ENCODE results near the gene TMPRSS13. TPM values are rescaled to one million over a fixed set of nuclear protein-coding genes. Genes with fewer than 3 reads are reported as not detected.

The TMPRSS13 gene
- total RNA-seq, 1 donor from 2014 or later, result not detected

DNA sequence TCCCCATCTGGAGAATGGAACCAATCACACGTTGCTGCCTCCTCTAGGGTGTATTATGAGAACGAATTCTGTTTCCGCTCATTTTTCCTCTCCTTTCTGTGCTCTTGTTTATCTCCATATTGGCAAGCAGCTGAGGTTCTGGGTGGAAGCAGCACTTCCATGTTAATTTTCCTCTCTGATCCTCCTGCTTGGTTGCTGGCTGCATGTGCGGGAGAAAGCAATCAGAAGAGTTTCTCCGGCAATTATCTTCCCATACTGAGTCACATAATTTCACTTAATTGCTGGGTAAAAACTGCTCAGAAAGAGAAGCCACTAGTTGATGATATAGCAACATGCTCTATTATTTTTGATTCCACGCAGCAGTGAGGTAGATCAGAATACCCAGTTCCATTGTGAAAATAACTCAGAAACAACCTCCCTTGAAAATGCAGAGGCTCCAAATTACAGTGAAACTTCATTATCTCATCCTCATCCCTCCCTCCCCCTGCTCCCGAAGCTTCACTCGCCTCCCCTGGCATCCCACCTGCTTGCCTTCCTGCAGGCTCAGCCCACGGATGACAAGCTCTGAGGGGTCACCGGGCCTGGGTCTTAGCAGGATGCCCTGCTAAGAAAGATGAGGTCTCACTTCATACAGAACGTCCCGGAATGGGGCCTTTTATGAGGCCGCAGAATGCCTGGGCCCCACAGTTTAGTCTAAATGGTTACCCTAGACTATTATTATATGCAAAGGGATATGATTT, 73.1 kb downstream of the TMPRSS13 start:
- peaks cover 6% of the 10 kb centered on the region for H3K4me1 Mint-ChIP-seq (ENCODE audit: low read depth)
- no peak for TF ChIP-seq CTCF (IDR thresholded peaks at IDR 0.05)
- H3K9me3 Mint-ChIP-seq (ENCODE audit: low read depth), result peaks cover 14% of the 10 kb centered on the region
- H3K4me3 Mint-ChIP-seq (ENCODE audit: unreplicated experiment), result no peak overlapping the region
- DNase-seq (ENCODE audit: low spot score), result peak; percentile 40
- H3K36me3 Mint-ChIP-seq (ENCODE audit: low read depth), result peaks cover 3% of the 10 kb centered on the region
- no peaks in the 10 kb centered on the region for H3K27me3 Mint-ChIP-seq (ENCODE audit: low read depth)
- no peak overlapping the region for H3K27ac Mint-ChIP-seq (ENCODE audit: unreplicated experiment)

GRCh38 chr11:117855186-117855845, 73.9 kb downstream of the TMPRSS13 start:
- H3K27me3 Mint-ChIP-seq (ENCODE audit: low read depth), result no peaks in the 10 kb centered on the region
- peaks cover 14% of the 10 kb centered on the region for H3K9me3 Mint-ChIP-seq (ENCODE audit: low read depth)
- no peak overlapping the region for H3K4me3 Mint-ChIP-seq (ENCODE audit: unreplicated experiment)
- TF ChIP-seq CTCF (IDR thresholded peaks at IDR 0.05), result no peak
- H3K4me1 Mint-ChIP-seq (ENCODE audit: low read depth), result peaks cover 6% of the 10 kb centered on the region
- H3K27ac Mint-ChIP-seq (ENCODE audit: unreplicated experiment), result no peak overlapping the region
- H3K36me3 Mint-ChIP-seq (ENCODE audit: low read depth), result peaks cover 3% of the 10 kb centered on the region
- DNase-seq (ENCODE audit: low spot score), result peak; percentile 37

DNA sequence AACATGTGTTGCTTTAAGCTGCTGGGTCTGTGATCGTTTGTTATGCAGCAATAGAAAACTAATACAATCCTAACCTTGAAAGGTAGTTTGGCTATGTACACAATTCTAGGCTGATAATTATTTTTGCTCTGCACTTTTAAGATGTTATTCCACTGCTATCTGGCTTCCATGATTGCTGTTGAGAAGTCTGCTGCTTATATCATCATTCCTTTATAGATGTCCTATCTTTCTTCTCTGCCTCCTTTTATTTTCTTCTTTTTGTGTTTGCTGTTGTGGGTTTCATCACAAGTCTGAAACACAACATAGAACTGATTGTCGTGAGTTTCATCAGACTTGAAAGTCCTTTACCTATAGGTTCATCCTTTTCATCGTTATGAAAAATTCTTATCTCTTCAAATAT, 76.9 kb downstream of the TMPRSS13 start:
- Mint-ChIP-seq H3K4me1 (ENCODE audit: low read depth) (peaks cover 6% of the 10 kb centered on the region), H3K27ac (ENCODE audit: unreplicated experiment) (no peak overlapping the region), H3K36me3 (ENCODE audit: low read depth) (peaks cover 3% of the 10 kb centered on the region), H3K27me3 (ENCODE audit: low read depth) (no peaks in the 10 kb centered on the region), H3K9me3 (ENCODE audit: low read depth) (peaks cover 14% of the 10 kb centered on the region), H3K4me3 (ENCODE audit: unreplicated experiment) (no peak overlapping the region)
- no peak for TF ChIP-seq CTCF (IDR thresholded peaks at IDR 0.05)
- DNase-seq (ENCODE audit: low spot score), result no peak

DNA sequence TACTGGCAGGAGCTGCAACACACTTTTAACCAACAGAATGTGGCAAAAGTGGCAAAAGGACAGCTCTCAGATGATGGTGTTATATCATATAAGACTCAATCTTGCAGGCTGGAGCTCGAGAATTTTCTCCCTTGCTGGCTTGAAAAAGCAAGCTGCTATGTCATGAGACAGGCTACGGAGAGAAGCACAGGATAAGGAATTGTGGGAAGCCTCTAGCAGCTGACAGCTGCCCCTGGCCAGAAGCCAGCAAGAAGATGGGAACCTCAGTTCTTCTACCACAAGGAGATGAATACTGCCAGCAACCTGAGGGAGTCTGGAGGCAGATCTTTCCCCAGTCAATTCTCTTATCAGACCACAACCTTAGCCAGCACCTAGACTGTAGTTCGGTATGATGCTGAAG, 77.3 kb downstream of the TMPRSS13 start:
- Mint-ChIP-seq H3K4me1 (ENCODE audit: low read depth) (peaks cover 6% of the 10 kb centered on the region), H3K27ac (ENCODE audit: unreplicated experiment) (no peak overlapping the region), H3K4me3 (ENCODE audit: unreplicated experiment) (no peak overlapping the region), H3K27me3 (ENCODE audit: low read depth) (no peaks in the 10 kb centered on the region), H3K9me3 (ENCODE audit: low read depth) (peaks cover 14% of the 10 kb centered on the region), H3K36me3 (ENCODE audit: low read depth) (peaks cover 3% of the 10 kb centered on the region)
- DNase-seq (ENCODE audit: low spot score), result no peak
- no peak for TF ChIP-seq CTCF (IDR thresholded peaks at IDR 0.05)

- Mint-ChIP-seq H3K4me3 (ENCODE audit: unreplicated experiment) (no peak overlapping the region), H3K9me3 (ENCODE audit: low read depth) (peaks cover 14% of the 10 kb centered on the region), H3K27ac (ENCODE audit: unreplicated experiment) (no peak overlapping the region), H3K4me1 (ENCODE audit: low read depth) (peaks cover 6% of the 10 kb centered on the region), H3K27me3 (ENCODE audit: low read depth) (no peaks in the 10 kb centered on the region), H3K36me3 (ENCODE audit: low read depth) (peaks cover 3% of the 10 kb centered on the region)
- no peak for TF ChIP-seq CTCF (IDR thresholded peaks at IDR 0.05)
- DNase-seq (ENCODE audit: low spot score), result no peak
Measured at GRCh38 chr11:117851106-117851505, 78.1 kb downstream of the TMPRSS13 start.

Other genes starting within 250 kb of the TMPRSS13 start
- not detected in 3 replicates for gene DSCAML1, start 132.2 kb downstream of the TMPRSS13 start, total RNA-seq
- not detected in 3 replicates for gene FXYD2, start 104.7 kb downstream of the TMPRSS13 start, total RNA-seq
- 0.53 to 3.0 TPM (median 2.8 TPM) in 3 replicates for gene FXYD6, start 52.7 kb downstream of the TMPRSS13 start, total RNA-seq
- 0.12 to 0.77 TPM in 2 of 3 replicates, not detected in the other for gene IL10RA, start 57.0 kb upstream of the TMPRSS13 start, total RNA-seq
- not detected in 3 replicates for gene TMPRSS4, start 147.7 kb upstream of the TMPRSS13 start, total RNA-seq
- not detected in 3 replicates for gene SMIM35, start 157.6 kb upstream of the TMPRSS13 start, total RNA-seq
- 0.28 to 0.42 TPM in 2 of 3 replicates, not detected in the other for gene SCN4B, start 223.4 kb upstream of the TMPRSS13 start, total RNA-seq
- 0.12 to 0.24 TPM (median 0.13 TPM) in 3 replicates for gene SCN2B, start 247.2 kb upstream of the TMPRSS13 start, total RNA-seq

Data from chondrocyte (in vitro differentiated cells).